Muscle layer of duodenum (tissue), 2 donors: Measurements from ENCODE around the gene TEAD4.

ENCODE experiments used
- H3K27ac ChIP-seq: one replicate; pipeline ENCODE4 v1.7.0; 2013; ENCODE audit warnings: mild to moderate bottlenecking, low read length
- H3K27me3 ChIP-seq: one replicate; pipeline ENCODE4 v1.7.0; 2013; ENCODE audit warnings: low read depth, mild to moderate bottlenecking, control low read depth, low read length
- H3K36me3 ChIP-seq, 2 donors: one replicate each; pipeline ENCODE4 v1.7.0; 2013; ENCODE audit warnings: low read length in 2 of 2, control low read depth in 1 of 2, mild to moderate bottlenecking in 1 of 2; ENCODE audit not compliant: insufficient read depth in 2 of 2, control insufficient read depth in 1 of 2
- H3K4me1 ChIP-seq, 2 donors: one replicate each; pipeline ENCODE4 v1.7.0; 2013; ENCODE audit warnings: low read length in 2 of 2, mild to moderate bottlenecking in 2 of 2, control low read depth in 1 of 2, moderate library complexity in 1 of 2; ENCODE audit not compliant: insufficient read depth in 2 of 2, control insufficient read depth in 1 of 2
- H3K4me3 ChIP-seq, 2 donors: one replicate each; pipeline ENCODE4 v1.7.0; 2013; ENCODE audit warnings: low read length in 2 of 2, low read depth in 1 of 2, mild to moderate bottlenecking in 1 of 2
- H3K9me3 ChIP-seq, 2 donors: one replicate each; pipeline ENCODE4 v1.7.0; 2013; ENCODE audit warnings: low read length in 2 of 2, control low read depth in 1 of 2, mild to moderate bottlenecking in 1 of 2; ENCODE audit not compliant: control insufficient read depth in 1 of 2
- donor health status: healthy.

TEAD4 gene

DNA sequence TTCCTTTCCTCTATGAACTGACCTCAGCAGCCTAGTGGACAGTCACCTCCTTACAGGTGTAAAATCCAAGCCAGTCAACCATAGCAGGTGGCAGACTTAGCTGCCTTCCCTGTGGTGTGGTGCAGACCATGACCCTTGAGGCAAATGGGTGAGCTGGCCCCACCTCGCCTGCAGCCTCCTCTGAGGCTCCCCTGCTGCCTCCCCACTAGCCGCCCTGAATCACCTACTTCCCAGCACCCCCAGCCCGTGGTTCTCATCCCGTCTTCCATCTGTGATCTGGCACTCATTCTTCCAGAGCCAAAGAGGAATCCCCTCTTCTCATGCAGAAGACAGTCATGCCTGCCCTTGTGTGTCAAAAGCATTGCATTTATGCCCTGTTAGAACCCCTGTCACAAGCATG lies 83.6 kb downstream of the TEAD4 start:
- no peak overlapping the region for H3K27ac ChIP-seq
- no peaks in the 10 kb centered on the region for H3K4me1 ChIP-seq
- H3K36me3 ChIP-seq, result peaks cover 0 to 11% of the 10 kb centered on the region in 2 donors
- no peak overlapping the region for H3K4me3 ChIP-seq
- no peaks in the 10 kb centered on the region for H3K27me3 ChIP-seq
- H3K9me3 ChIP-seq, result no peaks in the 10 kb centered on the region

DNA sequence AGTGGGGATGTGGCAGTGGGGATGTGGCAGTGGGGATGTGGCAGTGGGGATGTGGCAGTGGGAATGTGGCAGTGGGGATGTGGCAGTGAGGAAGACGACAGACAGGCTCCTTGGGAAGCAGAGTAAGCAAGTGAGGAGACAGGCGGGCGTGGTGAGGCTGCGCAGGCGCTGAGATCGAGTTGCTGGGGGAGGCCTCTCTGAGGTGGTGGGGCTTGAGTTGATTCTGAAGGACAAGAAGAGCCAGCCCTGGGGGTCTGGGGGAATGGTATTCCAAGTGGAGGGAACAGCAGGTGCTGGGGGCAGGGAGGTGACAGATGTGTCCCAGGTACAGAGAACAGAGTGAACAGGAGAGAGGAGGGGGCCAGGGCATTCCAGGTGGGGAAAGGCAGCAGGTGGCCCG lies 84.2 kb downstream of the TEAD4 start:
- H3K36me3 ChIP-seq, result peaks cover 0 to 5% of the 10 kb centered on the region in 2 donors
- no peak overlapping the region for H3K4me3 ChIP-seq
- no peaks in the 10 kb centered on the region for H3K9me3 ChIP-seq
- H3K27ac ChIP-seq, result no peak overlapping the region
- H3K27me3 ChIP-seq, result no peaks in the 10 kb centered on the region
- no peaks in the 10 kb centered on the region for H3K4me1 ChIP-seq

DNA sequence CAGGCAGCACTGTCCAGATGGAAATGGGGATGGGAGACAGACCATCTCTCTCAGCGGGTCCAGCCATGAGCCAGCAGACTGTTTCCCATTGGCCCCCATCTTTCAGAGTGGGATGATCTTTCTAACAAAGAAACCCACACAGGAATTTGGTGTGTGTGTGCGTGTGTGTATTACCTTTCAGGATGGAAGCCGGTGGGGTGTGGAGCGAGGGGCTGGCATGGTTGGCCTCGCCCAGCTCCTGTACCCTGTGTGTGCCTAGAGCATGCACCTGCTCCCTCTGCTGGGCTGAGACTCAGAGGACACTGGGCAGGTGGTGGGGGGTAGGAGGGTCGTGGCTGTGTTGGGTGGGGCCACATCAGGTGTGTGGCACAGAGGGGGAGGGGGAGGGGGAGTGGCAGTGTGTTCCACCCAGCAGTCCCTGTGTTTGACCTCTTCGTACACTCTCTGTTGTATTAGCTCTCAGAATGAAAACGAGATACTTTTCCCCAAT lies 85.0 kb downstream of the TEAD4 start:
- no peak overlapping the region for H3K4me3 ChIP-seq
- no peaks in the 10 kb centered on the region for H3K4me1 ChIP-seq
- no peaks in the 10 kb centered on the region for H3K27me3 ChIP-seq
- no peaks in the 10 kb centered on the region for H3K9me3 ChIP-seq
- H3K36me3 ChIP-seq, result no peaks in the 10 kb centered on the region
- H3K27ac ChIP-seq, result no peak overlapping the region

DNA sequence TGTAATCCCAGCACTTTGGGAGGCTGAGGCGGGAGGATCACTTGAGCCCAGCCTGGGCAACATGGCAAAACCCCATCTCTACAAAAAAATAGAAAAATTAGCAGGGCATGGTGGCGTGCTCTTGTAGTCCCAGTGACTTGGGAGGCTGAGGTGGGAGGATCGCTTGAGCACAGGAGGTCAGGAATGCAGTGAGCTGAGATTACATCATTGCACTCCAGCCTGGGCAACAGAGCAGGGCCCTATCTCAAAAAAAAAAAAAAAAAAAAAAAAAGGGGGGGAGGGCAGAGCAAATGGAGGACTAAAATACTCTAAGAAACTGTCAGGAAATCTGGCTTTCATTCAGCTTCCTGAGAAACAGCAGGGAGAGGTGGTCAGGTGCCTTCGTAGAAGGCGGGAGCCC lies 86.3 kb downstream of the TEAD4 start:
- no peak overlapping the region for H3K4me3 ChIP-seq
- no peaks in the 10 kb centered on the region for H3K4me1 ChIP-seq
- H3K27me3 ChIP-seq, result no peaks in the 10 kb centered on the region
- H3K9me3 ChIP-seq, result no peaks in the 10 kb centered on the region
- no peak overlapping the region for H3K27ac ChIP-seq
- no peaks in the 10 kb centered on the region for H3K36me3 ChIP-seq

DNA sequence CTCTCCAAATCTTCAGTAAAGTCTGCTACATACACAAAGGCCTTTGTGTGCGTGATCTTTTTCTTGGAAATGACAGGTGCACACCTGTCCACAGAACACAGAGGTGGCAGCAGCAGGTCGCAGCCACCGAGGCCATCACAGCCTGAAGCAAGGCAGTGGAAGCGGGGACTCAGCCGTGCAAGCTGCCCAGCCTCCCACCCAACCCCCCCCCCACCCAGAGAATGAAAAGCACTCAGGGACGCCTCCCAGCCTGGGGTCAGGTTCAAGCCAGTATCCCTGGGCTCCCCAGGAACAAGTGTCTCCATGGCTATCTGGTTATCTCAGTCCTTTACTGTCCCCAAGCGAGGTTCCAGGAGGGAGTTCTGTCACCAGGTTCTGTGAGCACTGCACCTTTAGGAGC lies 86.8 kb downstream of the TEAD4 start:
- H3K4me1 ChIP-seq, result no peaks in the 10 kb centered on the region
- H3K9me3 ChIP-seq, result no peaks in the 10 kb centered on the region
- no peak overlapping the region for H3K27ac ChIP-seq
- H3K27me3 ChIP-seq, result no peaks in the 10 kb centered on the region
- no peaks in the 10 kb centered on the region for H3K36me3 ChIP-seq
- no peak overlapping the region for H3K4me3 ChIP-seq

DNA sequence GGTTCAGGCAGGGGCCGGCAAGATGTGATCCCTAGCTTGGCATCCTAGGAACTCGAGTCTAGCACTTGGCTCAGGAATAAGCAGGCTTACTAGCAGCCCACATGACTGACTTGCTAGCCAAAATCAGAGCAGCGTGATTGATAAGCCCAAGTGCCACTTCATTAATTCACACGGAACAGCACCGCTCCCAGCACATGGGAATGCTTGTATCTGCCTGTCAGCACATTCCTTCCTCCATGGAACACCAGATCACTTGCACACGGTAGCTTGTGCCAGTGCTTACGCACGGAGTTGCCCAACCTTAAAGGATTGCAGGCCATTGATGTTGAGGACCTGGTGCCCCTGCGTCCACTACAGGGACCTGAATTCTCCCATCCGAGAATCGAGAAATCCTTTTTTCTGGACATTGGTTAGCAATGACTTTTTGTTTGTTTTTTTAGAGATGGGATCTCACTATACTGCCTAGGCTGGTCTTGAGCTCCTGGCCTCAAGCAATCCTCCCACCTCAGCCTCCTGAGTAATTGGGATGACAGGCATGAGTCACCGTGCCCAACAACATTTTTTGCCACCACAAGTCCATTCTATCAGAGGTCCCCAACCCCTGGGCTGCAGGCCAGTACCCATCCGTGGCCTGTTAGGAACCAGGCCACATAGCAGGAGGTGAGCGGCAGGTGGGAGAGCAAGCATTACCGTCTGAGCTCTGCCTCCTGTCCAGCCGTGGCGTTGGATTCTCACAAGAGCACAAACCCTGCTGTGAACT lies 87.4 kb downstream of the TEAD4 start:
- Histone ChIP-seq H3K4me3 (no peak overlapping the region), H3K27me3 (no peaks in the 10 kb centered on the region), H3K27ac (no peak overlapping the region), H3K4me1 (no peaks in the 10 kb centered on the region), H3K9me3 (no peaks in the 10 kb centered on the region), H3K36me3 (no peaks in the 10 kb centered on the region)

DNA sequence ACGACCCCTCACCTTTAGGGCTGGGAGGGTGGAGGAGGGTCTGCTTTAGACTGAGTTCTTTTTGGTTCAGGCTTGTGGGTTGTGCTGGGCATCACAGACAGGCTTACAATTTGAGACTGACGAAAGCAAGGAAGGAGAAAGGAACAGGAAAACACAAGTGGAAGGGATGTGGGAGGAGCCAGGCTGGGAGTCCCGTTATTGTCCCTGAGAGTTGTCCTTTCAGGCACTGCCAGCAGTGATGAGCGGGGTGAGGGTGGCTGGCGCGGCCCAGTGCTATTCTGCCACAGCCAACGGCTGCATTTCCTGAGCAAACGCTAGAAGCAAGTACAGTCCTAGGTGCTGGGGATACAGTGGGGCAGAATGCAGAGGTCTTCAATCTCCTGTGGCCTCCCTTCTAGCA lies 88.8 kb downstream of the TEAD4 start:
- no peak overlapping the region for H3K4me3 ChIP-seq
- H3K27ac ChIP-seq, result no peak overlapping the region
- H3K27me3 ChIP-seq, result no peaks in the 10 kb centered on the region
- no peaks in the 10 kb centered on the region for H3K4me1 ChIP-seq
- H3K9me3 ChIP-seq, result no peaks in the 10 kb centered on the region
- H3K36me3 ChIP-seq, result no peaks in the 10 kb centered on the region

DNA sequence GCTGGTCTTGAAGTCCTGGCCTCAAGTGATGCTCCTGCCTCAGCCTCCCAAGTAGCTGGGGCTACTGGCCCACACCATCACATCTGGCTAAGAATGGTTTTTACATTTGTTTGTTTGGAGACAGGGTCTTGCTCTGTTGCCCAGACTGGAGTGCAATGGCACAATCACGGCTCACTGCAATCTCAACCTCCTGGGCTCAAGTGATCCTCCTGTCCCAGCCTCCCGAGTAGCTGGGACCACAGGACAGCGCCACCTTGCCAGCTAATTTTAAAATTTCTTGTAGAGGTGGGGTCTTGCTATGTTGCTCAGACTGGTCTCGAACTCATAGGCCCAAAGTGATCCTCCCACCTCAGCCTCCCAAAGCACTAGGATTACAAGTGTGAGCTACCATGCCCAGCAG lies 89.3 kb downstream of the TEAD4 start:
- Histone ChIP-seq H3K9me3 (no peaks in the 10 kb centered on the region), H3K27me3 (no peaks in the 10 kb centered on the region), H3K36me3 (no peaks in the 10 kb centered on the region), H3K4me3 (no peak overlapping the region), H3K27ac (no peak overlapping the region), H3K4me1 (no peaks in the 10 kb centered on the region)

DNA sequence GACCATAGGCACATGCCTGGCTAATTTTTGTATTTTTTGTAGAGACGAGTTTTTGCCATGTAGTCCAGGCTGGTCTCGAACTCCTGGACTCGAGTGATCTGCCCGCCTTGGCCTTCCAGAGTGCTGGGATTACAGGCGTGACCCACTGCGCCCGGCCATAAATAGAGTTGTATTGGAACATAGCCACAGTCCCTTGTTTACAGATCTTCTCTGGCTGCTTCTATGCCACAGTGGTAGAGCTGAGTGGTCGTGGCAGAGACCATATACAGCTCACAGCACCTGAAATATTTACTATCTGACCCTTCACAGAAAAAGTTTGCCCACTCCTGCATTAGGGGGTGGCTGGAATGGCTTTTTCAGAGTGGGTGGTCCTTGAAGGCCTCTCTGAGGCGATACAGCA lies 90.0 kb downstream of the TEAD4 start:
- H3K27ac ChIP-seq, result no peak overlapping the region
- H3K27me3 ChIP-seq, result no peaks in the 10 kb centered on the region
- H3K36me3 ChIP-seq, result no peaks in the 10 kb centered on the region
- H3K4me3 ChIP-seq, result no peak overlapping the region
- no peaks in the 10 kb centered on the region for H3K4me1 ChIP-seq
- H3K9me3 ChIP-seq, result no peaks in the 10 kb centered on the region

DNA sequence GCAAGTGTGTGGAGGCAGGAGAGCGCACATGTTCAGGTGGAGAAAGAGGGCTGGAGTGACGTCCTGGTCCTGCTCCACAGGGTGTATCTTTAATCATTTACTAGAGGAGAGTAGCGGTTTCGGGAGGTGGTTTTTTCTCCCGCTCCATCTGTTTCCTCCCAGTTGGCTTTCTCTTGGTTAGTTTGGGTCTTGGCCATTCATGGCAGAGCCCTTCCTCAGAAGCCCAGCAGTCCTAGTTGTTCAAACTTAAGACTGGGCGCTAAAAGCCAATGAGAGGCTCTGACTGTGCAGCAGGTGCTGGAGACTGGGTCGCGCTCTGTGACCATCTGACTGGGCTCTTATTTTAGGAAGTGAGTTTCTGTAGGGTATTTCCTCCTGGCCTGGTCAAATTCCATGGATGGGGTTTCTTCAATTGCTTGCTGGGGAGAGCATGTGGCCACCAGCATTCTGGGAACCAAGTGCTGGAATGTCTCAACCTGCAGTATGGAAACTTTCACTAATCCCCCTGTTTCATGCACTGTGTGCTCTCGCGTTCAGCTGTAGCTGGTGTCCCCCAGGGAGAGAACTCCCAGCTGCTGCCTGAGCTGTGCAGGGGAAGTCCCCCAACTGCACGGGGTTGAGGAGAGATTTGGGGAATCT lies 90.5 kb downstream of the TEAD4 start:
- Histone ChIP-seq H3K4me1 (peaks cover 0 to 5% of the 10 kb centered on the region in 2 donors), H3K9me3 (no peaks in the 10 kb centered on the region), H3K27me3 (no peaks in the 10 kb centered on the region), H3K4me3 (no peak overlapping the region), H3K36me3 (no peaks in the 10 kb centered on the region), H3K27ac (no peak overlapping the region)

DNA sequence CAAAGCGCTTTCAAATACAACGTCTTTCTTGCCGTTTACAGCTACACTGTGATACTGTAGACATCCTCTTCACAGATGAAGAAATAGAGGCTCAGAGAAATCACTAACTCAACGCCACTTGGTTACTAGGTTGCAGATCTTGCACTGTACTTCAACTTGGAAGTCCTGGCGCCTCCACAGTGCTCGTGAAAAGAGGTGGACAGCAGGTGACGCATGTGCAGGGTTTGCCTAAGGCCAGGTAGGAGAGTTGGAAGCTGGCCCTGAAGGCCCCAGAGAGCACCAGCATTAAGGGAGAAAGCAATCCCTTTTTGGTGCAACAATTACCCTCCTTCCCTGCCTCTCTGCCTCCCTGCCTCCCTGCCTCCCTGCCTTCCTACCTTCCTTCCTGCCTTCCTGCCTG lies 95.2 kb downstream of the TEAD4 start:
- Histone ChIP-seq H3K4me1 (peaks cover 0 to 10% of the 10 kb centered on the region in 2 donors), H3K36me3 (no peaks in the 10 kb centered on the region), H3K27me3 (no peaks in the 10 kb centered on the region), H3K27ac (no peak overlapping the region), H3K4me3 (no peak overlapping the region), H3K9me3 (no peaks in the 10 kb centered on the region)
